ENCODE results near the gene EYS. TPM values are rescaled to one million over a fixed set of nuclear protein-coding genes. Genes with fewer than 3 reads are reported as not detected.

EYS gene
- total RNA-seq, 1 experiment from 2014 or later: 1.5 TPM

GRCh38 chr6:64428186-64428585, 1278.8 kb downstream of the EYS start:
- no TSS peak for BruUV-seq (replicated peaks)
- ChIA-PET CTCF (no interaction called here), POLR2A (no interaction called here)
- no peak for DNase-seq (ENCODE audit: unreplicated experiment)
- TF ChIP-seq CTCF (IDR thresholded peaks at IDR 0.05; ENCODE audit: unreplicated experiment): no peak
- intact Hi-C loops (cut with micrococcal nuclease): no loop called here
- Mint-ChIP-seq H3K27ac (ENCODE audit: low read depth, unreplicated experiment) (no peak overlapping the region), H3K9me3 (ENCODE audit: unreplicated experiment) (no peaks in the 10 kb centered on the region), H3K27me3 (ENCODE audit: insufficient read depth, unreplicated experiment) (no peaks in the 10 kb centered on the region), H3K36me3 (ENCODE audit: insufficient read depth, unreplicated experiment) (no peaks in the 10 kb centered on the region), H3K4me3 (ENCODE audit: unreplicated experiment) (no peak overlapping the region), H3K4me1 (ENCODE audit: insufficient read depth, unreplicated experiment) (no peaks in the 10 kb centered on the region)

GRCh38 chr6:64415926-64416325, 1291.1 kb downstream of the EYS start:
- H3K4me3 Mint-ChIP-seq (ENCODE audit: unreplicated experiment): no peak overlapping the region
- H3K9me3 Mint-ChIP-seq (ENCODE audit: unreplicated experiment): peaks cover 13% of the 10 kb centered on the region
- DNase-seq (ENCODE audit: unreplicated experiment): no peak
- BruUV-seq (replicated peaks): no TSS peak
- no peaks in the 10 kb centered on the region for H3K27me3 Mint-ChIP-seq (ENCODE audit: insufficient read depth, unreplicated experiment)
- intact Hi-C loops (cut with micrococcal nuclease): no loop called here
- no peak for TF ChIP-seq CTCF (IDR thresholded peaks at IDR 0.05; ENCODE audit: unreplicated experiment)
- no peaks in the 10 kb centered on the region for H3K4me1 Mint-ChIP-seq (ENCODE audit: insufficient read depth, unreplicated experiment)
- H3K36me3 Mint-ChIP-seq (ENCODE audit: insufficient read depth, unreplicated experiment): no peaks in the 10 kb centered on the region
- no peak overlapping the region for H3K27ac Mint-ChIP-seq (ENCODE audit: low read depth, unreplicated experiment)
- ChIA-PET CTCF (interaction anchor here (0.6 kb wide), 1 partner anchor 47 kb away, joined by 3 read pairs; no protein-coding TSS in a partner anchor), POLR2A (interaction anchor here (0.6 kb wide), 1 partner anchor 154 kb away, joined by 3 read pairs; no protein-coding TSS in a partner anchor)

- Mint-ChIP-seq H3K27me3 (ENCODE audit: insufficient read depth, unreplicated experiment) (no peaks in the 10 kb centered on the region), H3K4me1 (ENCODE audit: insufficient read depth, unreplicated experiment) (no peaks in the 10 kb centered on the region), H3K27ac (ENCODE audit: low read depth, unreplicated experiment) (no peak overlapping the region), H3K9me3 (ENCODE audit: unreplicated experiment) (peaks cover 8% of the 10 kb centered on the region), H3K36me3 (ENCODE audit: insufficient read depth, unreplicated experiment) (no peaks in the 10 kb centered on the region), H3K4me3 (ENCODE audit: unreplicated experiment) (no peak overlapping the region)
- TF ChIP-seq CTCF (IDR thresholded peaks at IDR 0.05; ENCODE audit: unreplicated experiment): no peak
- ChIA-PET POLR2A (interaction anchor here (1.0 kb wide), 1 partner anchor 8 kb away, joined by 3 read pairs; no protein-coding TSS in a partner anchor), CTCF (no interaction called here)
- DNase-seq (ENCODE audit: unreplicated experiment): no peak
- intact Hi-C loops (cut with micrococcal nuclease): no loop called here
- BruUV-seq (replicated peaks): no TSS peak
Measured at GRCh38 chr6:64411226-64411625, 1295.8 kb downstream of the EYS start.

GRCh38 chr6:64409948-64410347, 1297.1 kb downstream of the EYS start:
- intact Hi-C loops (cut with micrococcal nuclease): no loop called here
- ChIA-PET POLR2A (no interaction called here), CTCF (no interaction called here)
- TF ChIP-seq CTCF (IDR thresholded peaks at IDR 0.05; ENCODE audit: unreplicated experiment): no peak
- DNase-seq (ENCODE audit: unreplicated experiment): no peak
- H3K9me3 Mint-ChIP-seq (ENCODE audit: unreplicated experiment): peaks cover 8% of the 10 kb centered on the region
- no peaks in the 10 kb centered on the region for H3K27me3 Mint-ChIP-seq (ENCODE audit: insufficient read depth, unreplicated experiment)
- BruUV-seq (replicated peaks): no TSS peak
- no peaks in the 10 kb centered on the region for H3K36me3 Mint-ChIP-seq (ENCODE audit: insufficient read depth, unreplicated experiment)
- no peaks in the 10 kb centered on the region for H3K4me1 Mint-ChIP-seq (ENCODE audit: insufficient read depth, unreplicated experiment)
- no peak overlapping the region for H3K27ac Mint-ChIP-seq (ENCODE audit: low read depth, unreplicated experiment)
- H3K4me3 Mint-ChIP-seq (ENCODE audit: unreplicated experiment): no peak overlapping the region

All from MCF 10A (cell line).